Neural crest cell (in vitro differentiated cells): Measurements from ENCODE around the gene MATN4. TPM values are rescaled to one million over a fixed set of nuclear protein-coding genes. Genes with fewer than 3 reads are reported as not detected.

ENCODE experiments used
- DNase-seq: peaks from one replicate; pipeline ENCODE4 v3.0.0; 2021; ENCODE audit warnings: low read depth, mixed read lengths, low spot score
- H3K27ac Mint-ChIP-seq: one replicate; pipeline ENCODE4 v1.8.0; 2021; ENCODE audit warnings: mild to moderate bottlenecking, mixed read lengths; ENCODE audit not compliant: unreplicated experiment
- H3K27me3 Mint-ChIP-seq: 2 replicates; pipeline ENCODE4 v1.8.0; 2021; ENCODE audit warnings: low read depth, mild to moderate bottlenecking, mixed read lengths
- H3K36me3 Mint-ChIP-seq: 2 replicates; pipeline ENCODE4 v1.8.0; 2021; ENCODE audit warnings: low read depth, mild to moderate bottlenecking, mixed read lengths
- H3K4me1 Mint-ChIP-seq: 2 replicates; pipeline ENCODE4 v1.8.0; 2021; ENCODE audit warnings: mixed read lengths
- H3K4me3 Mint-ChIP-seq: one replicate; pipeline ENCODE4 v1.8.0; 2021; ENCODE audit warnings: mild to moderate bottlenecking, mixed read lengths
- H3K9me3 Mint-ChIP-seq: 2 replicates; pipeline ENCODE4 v1.8.0; 2021; ENCODE audit warnings: mixed read lengths
- CTCF ChIP-seq: fragments of 200-600 bp; sonication (generic); conservative IDR thresholded peaks from 2 replicates; pipeline ENCODE4 v1.5.0; 2021; ENCODE audit warnings: antibody characterized with exemption, mild to moderate bottlenecking
- total RNA-seq: library from RNA; stranded (reverse); gene quantifications from 2 replicates; pipeline ENCODE4 v1.2.1, GENCODE V29; 2021

The MATN4 gene
- total RNA-seq, 1 donor from 2014 or later: not detected

- H3K9me3 Mint-ChIP-seq: no peaks in the 10 kb centered on the region
- no peak overlapping the region for H3K27ac Mint-ChIP-seq
- H3K4me3 Mint-ChIP-seq: no peak overlapping the region
- no peak for TF ChIP-seq CTCF
- H3K4me1 Mint-ChIP-seq: no peaks in the 10 kb centered on the region
- H3K36me3 Mint-ChIP-seq: no peaks in the 10 kb centered on the region
- no peak for DNase-seq
- peaks cover 6% of the 10 kb centered on the region for H3K27me3 Mint-ChIP-seq
These were observed 13.0 kb upstream of the MATN4 start for GRCh38 chr20:45320948-45321595.

GRCh38 chr20:45318948-45319347 is 10.8 kb upstream of the MATN4 start:
- no peak overlapping the region for H3K27ac Mint-ChIP-seq
- H3K9me3 Mint-ChIP-seq: no peaks in the 10 kb centered on the region
- no peaks in the 10 kb centered on the region for H3K36me3 Mint-ChIP-seq

GRCh38 chr20:45318386-45318939 is 10.4 kb upstream of the MATN4 start:
- Mint-ChIP-seq H3K36me3 (no peaks in the 10 kb centered on the region), H3K4me1 (no peaks in the 10 kb centered on the region), H3K4me3 (no peak overlapping the region), H3K27ac (no peak overlapping the region), H3K27me3 (peaks cover 12% of the 10 kb centered on the region), H3K9me3 (no peaks in the 10 kb centered on the region)
- DNase-seq: no peak
- no peak for TF ChIP-seq CTCF

More at GRCh38 chr20:45318948-45319347, 10.8 kb upstream of the MATN4 start:
- Mint-ChIP-seq H3K27me3 (peaks cover 9% of the 10 kb centered on the region), H3K4me3 (no peak overlapping the region), H3K4me1 (no peaks in the 10 kb centered on the region)
- DNase-seq: no peak
- TF ChIP-seq CTCF: no peak

- Mint-ChIP-seq H3K4me3 (no peak overlapping the region), H3K9me3 (no peaks in the 10 kb centered on the region), H3K27ac (no peak overlapping the region), H3K4me1 (no peaks in the 10 kb centered on the region), H3K36me3 (no peaks in the 10 kb centered on the region), H3K27me3 (peaks cover 13% of the 10 kb centered on the region)
- no peak for TF ChIP-seq CTCF
- DNase-seq: no peak
These were observed 9.7 kb upstream of the MATN4 start for GRCh38 chr20:45317826-45318225.

GRCh38 chr20:45316150-45317080 is 8.3 kb upstream of the MATN4 start:
- no peak overlapping the region for H3K27ac Mint-ChIP-seq
- no peak for DNase-seq
- TF ChIP-seq CTCF: no peak
- H3K36me3 Mint-ChIP-seq: no peaks in the 10 kb centered on the region
- H3K27me3 Mint-ChIP-seq: peaks cover 16% of the 10 kb centered on the region
- no peaks in the 10 kb centered on the region for H3K9me3 Mint-ChIP-seq
- no peak overlapping the region for H3K4me3 Mint-ChIP-seq
- no peaks in the 10 kb centered on the region for H3K4me1 Mint-ChIP-seq
